Brain microvascular endothelial cell (primary cell): ENCODE data around the gene FPR1.
A peak's percentile ranks its signal among the peaks of the same experiment; 100 is the strongest.
"Not testable (repeated sequence)": the region's sequence is repeated elsewhere in the genome, so short reads cannot be mapped to it uniquely, and the experiment has no call there.

Experiments used
- DNase-seq: peaks from one replicate; pipeline ENCODE4 v3.0.0-alpha.2; 2020
- H3K27ac ChIP-seq: fragments of 250-450 bp; sonication (Bioruptor Pico); 2 replicates; pipeline ENCODE4 v1.5.1; 2020; ENCODE audit warnings: mild to moderate bottlenecking, moderate library complexity
- H3K27me3 ChIP-seq: fragments of 250-450 bp; sonication (Bioruptor Pico); replicated peaks from 2 replicates; pipeline ENCODE4 v1.5.1; 2020; ENCODE audit warnings: mild to moderate bottlenecking
- H3K36me3 ChIP-seq: fragments of 250-450 bp; sonication (Bioruptor Pico); replicated peaks from 2 replicates; pipeline ENCODE4 v1.5.1; 2020; ENCODE audit warnings: mild to moderate bottlenecking
- H3K4me3 ChIP-seq: 2 replicates; pipeline ENCODE4 v1.5.1; 2011; ENCODE audit warnings: low read depth, mild to moderate bottlenecking, control low read depth, low read length, moderate library complexity
- CTCF ChIP-seq: IDR thresholded peaks from 2 replicates; pipeline ENCODE4 v1.5.1; 2011; ENCODE audit warnings: low read depth, mild to moderate bottlenecking, moderate library complexity, low read length, control low read depth, inconsistent platforms; ENCODE audit errors: missing control alignments
- in situ Hi-C: cut with HindIII; loops from 2 replicates; pipeline ENCODE4 v1.10.0; 2017; ENCODE audit warnings: low sequenced_read_pairs, low pct_ligation_motif_present

Gene FPR1

GRCh38 chr19:51781999-51782398, 30.3 kb upstream of the FPR1 start:
- Histone ChIP-seq H3K4me3 (no peak overlapping the region), H3K36me3 (no peaks in the 10 kb centered on the region), H3K27ac (no peak overlapping the region), H3K27me3 (no peaks in the 10 kb centered on the region)
- in situ Hi-C loops, result no loop called here
- no peak for DNase-seq
- no peak for TF ChIP-seq CTCF

DNA sequence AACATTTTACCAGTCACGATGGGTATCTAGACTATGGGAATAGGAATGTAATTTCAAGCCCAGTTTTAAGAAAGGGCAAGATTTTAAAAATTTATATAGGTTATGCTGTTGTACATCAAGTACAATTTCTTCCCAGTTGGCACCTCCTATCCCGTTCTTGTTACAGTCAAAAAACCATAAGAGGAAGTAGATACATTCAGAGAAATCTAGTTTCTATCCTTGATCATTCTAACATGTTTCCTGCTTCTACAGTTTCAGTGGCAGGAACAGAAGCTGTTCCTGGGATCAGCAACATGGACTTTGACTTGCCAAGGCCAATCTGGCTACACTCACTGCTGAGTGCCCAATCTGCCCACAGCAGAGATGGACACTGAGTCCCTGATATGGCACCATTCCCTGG, 28.6 kb upstream of the FPR1 start:
- in situ Hi-C loops, result no loop called here

GRCh38 chr19:51779703-51780102, 28.0 kb upstream of the FPR1 start:
- no peak for TF ChIP-seq CTCF
- no peak for DNase-seq
- no peak overlapping the region for H3K27ac ChIP-seq

More for the DNA sequence above, 28.6 kb upstream of the FPR1 start:
- Histone ChIP-seq H3K27me3 (no peaks in the 10 kb centered on the region), H3K4me3 (no peak overlapping the region), H3K27ac (no peak overlapping the region), H3K36me3 (no peaks in the 10 kb centered on the region)
- no peak for TF ChIP-seq CTCF
- DNase-seq, result no peak

DNA sequence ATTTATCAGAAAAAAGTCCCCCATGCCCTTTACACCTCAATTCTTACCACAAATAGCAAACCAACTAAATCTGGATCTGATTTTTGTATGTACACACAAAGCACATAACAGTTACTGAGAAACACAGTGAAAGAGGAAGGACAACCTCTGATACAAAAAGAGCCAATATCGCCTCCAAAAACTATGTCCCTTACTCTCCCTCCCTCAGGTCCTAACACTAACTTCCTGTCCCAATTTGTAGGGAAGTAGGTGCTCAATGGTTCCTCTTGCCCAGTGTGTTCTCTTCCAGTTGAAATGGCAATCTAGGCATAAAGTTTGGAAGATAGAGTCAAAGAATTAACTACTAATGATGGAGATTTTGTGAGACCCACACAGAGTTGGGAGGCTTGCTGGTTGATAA, 27.5 kb upstream of the FPR1 start:
- H3K36me3 ChIP-seq, result no peaks in the 10 kb centered on the region
- DNase-seq, result no peak
- H3K27me3 ChIP-seq, result no peaks in the 10 kb centered on the region
- in situ Hi-C loops, result no loop called here
- no peak overlapping the region for H3K4me3 ChIP-seq
- TF ChIP-seq CTCF, result no peak
- no peak overlapping the region for H3K27ac ChIP-seq

More at GRCh38 chr19:51779703-51780102, 28.0 kb upstream of the FPR1 start:
- Histone ChIP-seq H3K27me3 (no peaks in the 10 kb centered on the region), H3K36me3 (no peaks in the 10 kb centered on the region), H3K4me3 (no peak overlapping the region)
- in situ Hi-C loops, result no loop called here

DNA sequence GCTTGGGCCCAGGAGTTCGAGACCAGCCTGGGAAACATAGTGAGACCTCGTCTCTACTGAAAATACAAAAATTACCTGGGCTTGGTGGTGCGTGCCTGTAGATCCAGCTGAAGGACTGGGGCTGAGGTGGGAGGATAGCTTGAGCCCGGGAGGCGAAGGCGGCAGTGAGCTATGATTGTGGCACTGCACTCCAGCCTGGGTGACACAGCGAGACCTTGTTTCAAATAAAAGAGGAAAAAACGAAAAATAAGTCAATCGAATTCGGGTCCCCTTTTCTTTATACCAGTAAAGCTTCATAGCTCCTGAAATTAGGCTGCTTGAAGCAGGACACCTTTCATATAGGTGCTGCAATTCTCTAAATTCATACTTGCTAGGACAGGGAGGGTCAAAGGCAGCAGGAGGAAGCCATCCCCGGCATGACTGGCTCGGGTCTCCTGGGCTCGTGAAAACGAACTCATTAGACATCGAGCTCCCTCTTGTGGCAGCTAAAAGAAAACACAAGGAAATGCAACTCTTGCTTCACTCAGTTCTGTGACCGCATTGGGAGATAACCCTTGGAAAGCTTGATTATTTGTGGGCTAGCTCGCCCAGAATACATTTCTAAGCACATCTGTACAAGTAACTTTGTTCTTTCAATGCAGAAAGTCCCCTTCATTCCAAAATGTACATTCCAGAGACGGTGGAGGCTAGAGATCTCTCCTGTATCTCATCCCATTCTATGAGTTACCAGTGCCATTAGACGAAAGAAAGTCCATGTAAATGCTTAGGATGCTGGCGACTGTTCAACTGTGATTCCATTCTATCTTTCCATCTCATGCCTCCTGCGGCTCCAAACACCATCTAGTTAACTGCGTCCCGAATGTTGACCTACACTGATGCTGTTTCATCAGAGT, 26.1 kb upstream of the FPR1 start:
- peak; percentile 67 for DNase-seq
- Histone ChIP-seq H3K36me3 (no peaks in the 10 kb centered on the region), H3K4me3 (no peak overlapping the region), H3K27ac (no peak overlapping the region), H3K27me3 (no peaks in the 10 kb centered on the region)
- in situ Hi-C loops, result no loop called here
- TF ChIP-seq CTCF, result peak; percentile 80

- H3K36me3 ChIP-seq, DNase-seq, in situ Hi-C loops, H3K4me3 ChIP-seq, H3K27ac ChIP-seq, H3K27me3 ChIP-seq: not testable (repeated sequence)
Observed at GRCh38 chr19:51776561-51776960, 24.9 kb upstream of the FPR1 start.
